Measurements from ENCODE around the gene TTI1.

TTI1 gene

GRCh38 chr20:37979021-37979985 is 54.0 kb downstream of the TTI1 start:
- no peak for TF ChIP-seq CTCF (IDR thresholded peaks at IDR 0.05; ENCODE audit: insufficient read depth, low read depth, low read length, missing control alignments)
- no peak overlapping the region for H3K4me3 ChIP-seq (ENCODE audit: low read length)
- no peak for DNase-seq (ENCODE audit: low read depth)

GRCh38 chr20:37977786-37978185 is 55.5 kb downstream of the TTI1 start:
- no peak overlapping the region for H3K4me3 ChIP-seq (ENCODE audit: low read length)
- TF ChIP-seq CTCF (IDR thresholded peaks at IDR 0.05; ENCODE audit: insufficient read depth, low read depth, low read length, missing control alignments), result no peak
- DNase-seq (ENCODE audit: low read depth), result no peak

- H3K4me3 ChIP-seq (ENCODE audit: low read length), result no peak overlapping the region
- TF ChIP-seq CTCF (IDR thresholded peaks at IDR 0.05; ENCODE audit: insufficient read depth, low read depth, low read length, missing control alignments), result no peak
- DNase-seq (ENCODE audit: low read depth), result no peak
Observed at GRCh38 chr20:37977338-37977737, 55.9 kb downstream of the TTI1 start.

- TF ChIP-seq CTCF (IDR thresholded peaks at IDR 0.05; ENCODE audit: insufficient read depth, low read depth, low read length, missing control alignments), result no peak
- no peak overlapping the region for H3K4me3 ChIP-seq (ENCODE audit: low read length)
- DNase-seq (ENCODE audit: low read depth), result no peak
Observed at GRCh38 chr20:37976887-37977286, 56.4 kb downstream of the TTI1 start.

GRCh38 chr20:37973059-37973910 is 60.0 kb downstream of the TTI1 start:
- TF ChIP-seq CTCF (IDR thresholded peaks at IDR 0.05; ENCODE audit: insufficient read depth, low read depth, low read length, missing control alignments), result no peak
- no peak for DNase-seq (ENCODE audit: low read depth)
- H3K4me3 ChIP-seq (ENCODE audit: low read length), result no peak overlapping the region

GRCh38 chr20:37972256-37973058 is 60.8 kb downstream of the TTI1 start:
- TF ChIP-seq CTCF (IDR thresholded peaks at IDR 0.05; ENCODE audit: insufficient read depth, low read depth, low read length, missing control alignments), result no peak
- DNase-seq (ENCODE audit: low read depth), result no peak
- no peak overlapping the region for H3K4me3 ChIP-seq (ENCODE audit: low read length)

All from epithelial cell of esophagus (primary cell).